T-helper 22 cell (primary cell): ENCODE results near the gene CBLIF.
"Not testable (repeated sequence)": the region's sequence is repeated elsewhere in the genome, so short reads cannot be mapped to it uniquely, and the experiment has no call there.

Experiments
- DNase-seq: peaks from one replicate; pipeline ENCODE4 v3.0.0-alpha.2; 2020; ENCODE audit warnings: low read depth

CBLIF gene

GRCh38 chr11:59845399-59845798 is at the start of gene CBLIF:
Gene CBLIF (minus strand): TSS chr11:59845499. CDS start chr11:59845453, 46 bp downstream.
- DNase-seq = no peak

- no peak for DNase-seq
These were observed 49.3 kb upstream of the CBLIF start for GRCh38 chr11:59894616-59895015.

GRCh38 chr11:59891781-59892181 is 46.5 kb upstream of the CBLIF start:
- DNase-seq = no peak

GRCh38 chr11:59887156-59887555 is 41.9 kb upstream of the CBLIF start:
- not testable (repeated sequence) for DNase-seq

GRCh38 chr11:59883597-59883996 is 38.3 kb upstream of the CBLIF start:
- DNase-seq = no peak

- DNase-seq = no peak
These were observed 34.3 kb upstream of the CBLIF start for GRCh38 chr11:59879567-59879966.

- DNase-seq = no peak
These were observed 33.3 kb upstream of the CBLIF start, which contains the start of gene OOSP3 for GRCh38 chr11:59878575-59878974. Gene OOSP3 (plus strand): TSS chr11:59878782. CDS start chr11:59878809, 27 bp downstream.

GRCh38 chr11:59877784-59878183 is 32.5 kb upstream of the CBLIF start:
- DNase-seq = no peak

GRCh38 chr11:59877325-59877724 is 32.0 kb upstream of the CBLIF start:
- DNase-seq = no peak

- no peak for DNase-seq
These were observed 30.7 kb upstream of the CBLIF start for GRCh38 chr11:59875856-59876519.

- no peak for DNase-seq
These were observed 26.8 kb upstream of the CBLIF start for GRCh38 chr11:59872076-59872475.

GRCh38 chr11:59867946-59868345 is 22.6 kb upstream of the CBLIF start:
- DNase-seq = no peak

GRCh38 chr11:59866836-59867235 is 21.5 kb upstream of the CBLIF start:
- no peak for DNase-seq

GRCh38 chr11:59866397-59866796 is 21.1 kb upstream of the CBLIF start, which contains the start of gene TCN1:
Gene TCN1 (minus strand): TSS chr11:59866487. CDS start chr11:59866470, 17 bp downstream.
- no peak for DNase-seq

GRCh38 chr11:59865031-59865430 is 19.7 kb upstream of the CBLIF start:
- no peak for DNase-seq

GRCh38 chr11:59862252-59862651 is 17.0 kb upstream of the CBLIF start:
- DNase-seq = no peak

GRCh38 chr11:59859673-59860072 is 14.4 kb upstream of the CBLIF start:
- no peak for DNase-seq

- DNase-seq = peak; percentile 1
These were observed 12.4 kb upstream of the CBLIF start for GRCh38 chr11:59857439-59858434.

- DNase-seq = no peak
These were observed 9.6 kb upstream of the CBLIF start for GRCh38 chr11:59854871-59855270.

- not testable (repeated sequence) for DNase-seq
These were observed 6.1 kb upstream of the CBLIF start for GRCh38 chr11:59851416-59851815.

- not testable (repeated sequence) for DNase-seq
These were observed 4.3 kb upstream of the CBLIF start for GRCh38 chr11:59849551-59849950.

GRCh38 chr11:59849129-59849528 is 3.8 kb upstream of the CBLIF start:
- DNase-seq = no peak

- not testable (repeated sequence) for DNase-seq
These were observed 3.1 kb upstream of the CBLIF start for GRCh38 chr11:59848439-59848838.
